ENCODE results near the gene VWC2L.

Gene VWC2L

GRCh38 chr2:214378455-214379103 lies 32.3 kb upstream of the VWC2L start:
- DNase-seq (ENCODE audit: low read depth in 2 of 2): no peak
- no peak overlapping the region for H3K4me3 ChIP-seq (replicated peaks in 1 of 2; ENCODE audit: low read depth in 2 of 2, low read length in 2 of 2)
- TF ChIP-seq, protein P1, sequence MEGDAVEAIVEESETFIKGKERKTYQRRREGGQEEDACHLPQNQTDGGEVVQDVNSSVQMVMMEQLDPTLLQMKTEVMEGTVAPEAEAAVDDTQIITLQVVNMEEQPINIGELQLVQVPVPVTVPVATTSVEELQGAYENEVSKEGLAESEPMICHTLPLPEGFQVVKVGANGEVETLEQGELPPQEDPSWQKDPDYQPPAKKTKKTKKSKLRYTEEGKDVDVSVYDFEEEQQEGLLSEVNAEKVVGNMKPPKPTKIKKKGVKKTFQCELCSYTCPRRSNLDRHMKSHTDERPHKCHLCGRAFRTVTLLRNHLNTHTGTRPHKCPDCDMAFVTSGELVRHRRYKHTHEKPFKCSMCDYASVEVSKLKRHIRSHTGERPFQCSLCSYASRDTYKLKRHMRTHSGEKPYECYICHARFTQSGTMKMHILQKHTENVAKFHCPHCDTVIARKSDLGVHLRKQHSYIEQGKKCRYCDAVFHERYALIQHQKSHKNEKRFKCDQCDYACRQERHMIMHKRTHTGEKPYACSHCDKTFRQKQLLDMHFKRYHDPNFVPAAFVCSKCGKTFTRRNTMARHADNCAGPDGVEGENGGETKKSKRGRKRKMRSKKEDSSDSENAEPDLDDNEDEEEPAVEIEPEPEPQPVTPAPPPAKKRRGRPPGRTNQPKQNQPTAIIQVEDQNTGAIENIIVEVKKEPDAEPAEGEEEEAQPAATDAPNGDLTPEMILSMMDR (IDR thresholded peaks at IDR 0.05; ENCODE audit: low read depth, low read length): no peak

GRCh38 chr2:214379227-214379626 lies 31.6 kb upstream of the VWC2L start:
- DNase-seq (ENCODE audit: low read depth in 2 of 2): no peak
- no peak overlapping the region for H3K4me3 ChIP-seq (replicated peaks in 1 of 2; ENCODE audit: low read depth in 2 of 2, low read length in 2 of 2)
- TF ChIP-seq, protein P1 (IDR thresholded peaks at IDR 0.05; ENCODE audit: low read depth, low read length): no peak

GRCh38 chr2:214380681-214381080 lies 30.2 kb upstream of the VWC2L start:
- no peak overlapping the region for H3K4me3 ChIP-seq (replicated peaks in 1 of 2; ENCODE audit: low read depth in 2 of 2, low read length in 2 of 2)
- no peak for DNase-seq (ENCODE audit: low read depth in 2 of 2)
- TF ChIP-seq, protein P1 (IDR thresholded peaks at IDR 0.05; ENCODE audit: low read depth, low read length): no peak

DNA sequence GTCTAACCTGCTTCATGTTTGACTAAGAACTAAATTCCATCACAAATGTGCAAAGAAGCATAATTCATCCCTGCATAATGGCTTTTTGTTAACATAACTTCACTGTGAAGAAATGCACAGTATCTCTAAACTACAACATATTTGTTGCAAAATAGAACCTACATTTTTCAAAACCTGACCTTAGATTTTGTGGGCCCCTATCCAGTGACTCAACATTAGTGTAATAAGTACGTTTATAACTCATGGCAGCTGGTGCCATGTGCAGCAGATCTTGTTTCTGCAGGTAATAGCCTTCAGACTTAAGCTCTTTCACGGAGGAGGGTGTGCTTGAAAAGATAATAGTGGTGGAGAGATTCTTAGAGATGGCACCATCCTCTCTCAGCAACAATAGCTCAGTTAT lies 28.6 kb upstream of the VWC2L start:
- no peak overlapping the region for H3K4me3 ChIP-seq (replicated peaks in 1 of 2; ENCODE audit: low read depth in 2 of 2, low read length in 2 of 2)
- TF ChIP-seq, protein P1 (IDR thresholded peaks at IDR 0.05; ENCODE audit: low read depth, low read length): no peak
- DNase-seq (ENCODE audit: low read depth in 2 of 2): no peak

DNA sequence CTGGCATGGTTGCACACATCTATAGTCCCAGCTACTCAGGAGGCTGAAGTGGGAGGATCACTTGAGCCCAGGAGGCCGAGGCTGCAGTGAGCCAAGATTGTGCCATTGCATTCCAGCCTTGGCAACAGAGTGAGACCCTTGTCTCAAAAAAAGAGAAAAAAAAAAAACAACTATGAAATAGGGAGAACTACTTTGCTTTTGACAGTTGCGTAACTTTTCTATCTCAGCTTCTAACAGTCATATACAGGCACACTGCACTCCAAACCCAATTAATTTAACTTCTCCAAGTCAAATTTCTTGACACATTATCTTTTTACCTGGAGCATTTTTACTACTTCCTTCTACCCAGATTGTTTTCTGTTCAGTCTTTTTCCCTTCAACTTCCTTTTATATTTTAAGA lies 24.1 kb upstream of the VWC2L start:
- TF ChIP-seq, protein P1 (IDR thresholded peaks at IDR 0.05; ENCODE audit: low read depth, low read length): no peak
- H3K4me3 ChIP-seq (replicated peaks in 1 of 2; ENCODE audit: low read depth in 2 of 2, low read length in 2 of 2): no peak overlapping the region
- DNase-seq (ENCODE audit: low read depth in 2 of 2): no peak

DNA sequence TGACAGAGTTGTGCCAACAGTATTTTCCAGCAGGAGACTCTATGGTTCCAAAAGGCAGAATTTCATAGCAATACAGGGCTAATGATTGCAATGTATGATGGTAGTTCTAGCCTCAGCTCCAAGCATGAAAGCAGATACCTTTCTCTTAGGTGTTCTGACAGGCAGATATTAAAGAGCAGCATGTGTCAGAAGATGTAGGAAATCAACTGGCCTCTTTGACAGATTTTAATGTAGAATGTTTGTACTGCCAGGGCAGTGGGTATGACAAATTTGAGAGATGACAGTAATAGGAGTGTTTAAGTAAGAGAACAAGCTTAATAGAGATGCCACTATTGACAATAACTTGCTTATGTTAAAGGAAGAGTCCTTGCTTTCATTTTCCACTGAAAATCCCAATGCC lies 21.5 kb upstream of the VWC2L start:
- no peak for DNase-seq (ENCODE audit: low read depth in 2 of 2)
- TF ChIP-seq, protein P1 (IDR thresholded peaks at IDR 0.05; ENCODE audit: low read depth, low read length): no peak

DNA sequence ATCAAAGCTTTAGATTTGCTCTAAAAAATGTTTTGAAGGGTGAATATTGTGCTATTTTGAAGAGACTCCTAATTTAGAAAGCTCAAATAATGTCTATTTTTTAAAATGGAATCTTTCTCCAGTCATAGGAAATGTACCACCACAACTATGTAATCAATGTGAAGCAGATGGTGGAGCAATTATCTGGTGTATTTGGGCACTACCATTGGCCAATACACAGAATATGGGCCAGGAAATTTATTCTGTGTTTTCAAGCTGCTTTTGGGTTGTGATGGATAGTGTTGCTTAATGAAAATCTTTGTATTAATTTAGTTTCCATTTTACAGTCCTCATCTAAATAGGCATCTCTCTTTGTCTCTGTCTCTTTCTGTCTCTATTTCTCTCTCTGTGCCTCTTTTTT lies 17.1 kb upstream of the VWC2L start:
- no peak overlapping the region for H3K4me3 ChIP-seq (replicated peaks in 1 of 2; ENCODE audit: low read depth in 2 of 2, low read length in 2 of 2)
- TF ChIP-seq, protein P1 (IDR thresholded peaks at IDR 0.05; ENCODE audit: low read depth, low read length): no peak
- no peak for DNase-seq (ENCODE audit: low read depth in 2 of 2)

More for the DNA sequence above, 21.5 kb upstream of the VWC2L start:
- no peak overlapping the region for H3K4me3 ChIP-seq (replicated peaks in 1 of 2; ENCODE audit: low read depth in 2 of 2, low read length in 2 of 2)

Measured in cardiac fibroblast (primary cell).